Neural crest cell (in vitro differentiated cells): ENCODE measurements around the gene VSIG10. TPM values are rescaled to one million over a fixed set of nuclear protein-coding genes. Genes with fewer than 3 reads are reported as not detected.

Experiments
- DNase-seq: peaks from one replicate; pipeline ENCODE4 v3.0.0; 2021; ENCODE audit warnings: low read depth, mixed read lengths, low spot score
- H3K27ac Mint-ChIP-seq: one replicate; pipeline ENCODE4 v1.8.0; 2021; ENCODE audit warnings: mild to moderate bottlenecking, mixed read lengths; ENCODE audit not compliant: unreplicated experiment
- H3K27me3 Mint-ChIP-seq: 2 replicates; pipeline ENCODE4 v1.8.0; 2021; ENCODE audit warnings: low read depth, mild to moderate bottlenecking, mixed read lengths
- H3K36me3 Mint-ChIP-seq: 2 replicates; pipeline ENCODE4 v1.8.0; 2021; ENCODE audit warnings: low read depth, mild to moderate bottlenecking, mixed read lengths
- H3K4me1 Mint-ChIP-seq: 2 replicates; pipeline ENCODE4 v1.8.0; 2021; ENCODE audit warnings: mixed read lengths
- H3K4me3 Mint-ChIP-seq: one replicate; pipeline ENCODE4 v1.8.0; 2021; ENCODE audit warnings: mild to moderate bottlenecking, mixed read lengths
- H3K9me3 Mint-ChIP-seq: 2 replicates; pipeline ENCODE4 v1.8.0; 2021; ENCODE audit warnings: mixed read lengths
- CTCF ChIP-seq: fragments of 200-600 bp; sonication (generic); conservative IDR thresholded peaks from 2 replicates; pipeline ENCODE4 v1.5.0; 2021; ENCODE audit warnings: antibody characterized with exemption, mild to moderate bottlenecking
- total RNA-seq: library from RNA; stranded (reverse); gene quantifications from 2 replicates; pipeline ENCODE4 v1.2.1, GENCODE V29; 2021

Gene VSIG10
- total RNA-seq, 1 donor from 2014 or later = 26.8 TPM

GRCh38 chr12:118107011-118107410 lies 3.2 kb upstream of the VSIG10 start:
- Mint-ChIP-seq H3K9me3 (no peaks in the 10 kb centered on the region), H3K4me3 (peak overlapping the region; percentile 21), H3K36me3 (no peaks in the 10 kb centered on the region), H3K4me1 (peaks cover 13% of the 10 kb centered on the region), H3K27ac (no peak overlapping the region), H3K27me3 (peaks cover 2% of the 10 kb centered on the region)
- TF ChIP-seq CTCF = no peak
- DNase-seq = no peak

GRCh38 chr12:118103201-118103600 lies 610 bp downstream of the VSIG10 start:
- Mint-ChIP-seq H3K4me1 (peaks cover 18% of the 10 kb centered on the region), H3K36me3 (no peaks in the 10 kb centered on the region), H3K27me3 (peaks cover 2% of the 10 kb centered on the region), H3K27ac (no peak overlapping the region), H3K9me3 (no peaks in the 10 kb centered on the region), H3K4me3 (peak overlapping the region; percentile 96)
- TF ChIP-seq CTCF = no peak
- no peak for DNase-seq

GRCh38 chr12:118102609-118103008 lies 1.2 kb downstream of the VSIG10 start:
- Mint-ChIP-seq H3K27ac (no peak overlapping the region), H3K9me3 (no peaks in the 10 kb centered on the region), H3K4me3 (peak overlapping the region; percentile 96), H3K36me3 (no peaks in the 10 kb centered on the region), H3K4me1 (peaks cover 18% of the 10 kb centered on the region), H3K27me3 (peaks cover 2% of the 10 kb centered on the region)
- no peak for DNase-seq
- TF ChIP-seq CTCF = no peak

GRCh38 chr12:118102070-118102469 lies 1.7 kb downstream of the VSIG10 start:
- DNase-seq = no peak
- TF ChIP-seq CTCF = no peak
- Mint-ChIP-seq H3K36me3 (no peaks in the 10 kb centered on the region), H3K4me3 (peak overlapping the region; percentile 96), H3K27me3 (peaks cover 2% of the 10 kb centered on the region), H3K9me3 (no peaks in the 10 kb centered on the region), H3K4me1 (peaks cover 18% of the 10 kb centered on the region), H3K27ac (no peak overlapping the region)

- Mint-ChIP-seq H3K9me3 (no peaks in the 10 kb centered on the region), H3K27ac (no peak overlapping the region), H3K27me3 (peaks cover 2% of the 10 kb centered on the region), H3K4me3 (peak overlapping the region; percentile 96), H3K36me3 (no peaks in the 10 kb centered on the region), H3K4me1 (peaks cover 18% of the 10 kb centered on the region)
- TF ChIP-seq CTCF = no peak
- DNase-seq = no peak
Measured at GRCh38 chr12:118101051-118101450, 2.8 kb downstream of the VSIG10 start.
